ENCODE data around the gene TRABD2A. TPM values are rescaled to one million over a fixed set of nuclear protein-coding genes. Genes with fewer than 3 reads are reported as not detected.

TRABD2A gene
- total and polyA plus RNA-seq, 2 of the 13 experiments (the other 11 are each of a cell fraction or from before 2014, with no cell fraction given) = 0.15 TPM; not detected in 1

GRCh38 chr2:84925724-84926376 lies 45.0 kb upstream of the TRABD2A start (continued):
- TF ChIP-seq RNF219 (CRISPR knock-in tag; IDR thresholded peaks at IDR 0.05) (no peak), ZNF407 (CRISPR knock-in tag; IDR thresholded peaks at IDR 0.05; ENCODE audit: not compliant biosample characterization) (peak; percentile 51), SMAD3 (CRISPR knock-in tag; IDR thresholded peaks at IDR 0.05) (peak; percentile 83; the same call in 1 of the 2 replicates), ZSCAN22 (CRISPR knock-in tag; IDR thresholded peaks at IDR 0.05) (0 out of 2 replicates have a peak, but pooled peaks have one; percentile 28), SMARCC2 (IDR thresholded peaks at IDR 0.05) (no peak), SKI (IDR thresholded peaks at IDR 0.05; ENCODE audit: partially characterized antibody) (peak; percentile 93), ZKSCAN1 (IDR thresholded peaks at IDR 0.05; ENCODE audit: low read length) (peak; percentile 24; the same call in 1 of the 2 replicates), ZSCAN29 (CRISPR knock-in tag; conservative IDR thresholded peaks at IDR 0.05) (peak; percentile 99), RFXANK (CRISPR knock-in tag; IDR thresholded peaks at IDR 0.05) (peak; percentile 90; the same call in 1 of the 2 replicates), DMTF1 (CRISPR knock-in tag; IDR thresholded peaks at IDR 0.05) (no peak), ZNF362 (CRISPR knock-in tag; IDR thresholded peaks at IDR 0.05; ENCODE audit: borderline replicate concordance) (peak; percentile 85), ATF2 (CRISPR knock-in tag; IDR thresholded peaks at IDR 0.05) (peak; percentile 96), HNF4A (CRISPR knock-in tag; IDR thresholded peaks at IDR 0.05) (peak; percentile 78), ZNF543 (CRISPR knock-in tag; IDR thresholded peaks at IDR 0.05) (peak; percentile 98)
